Measurements from ENCODE around the gene DBH.

Gene DBH

DNA sequence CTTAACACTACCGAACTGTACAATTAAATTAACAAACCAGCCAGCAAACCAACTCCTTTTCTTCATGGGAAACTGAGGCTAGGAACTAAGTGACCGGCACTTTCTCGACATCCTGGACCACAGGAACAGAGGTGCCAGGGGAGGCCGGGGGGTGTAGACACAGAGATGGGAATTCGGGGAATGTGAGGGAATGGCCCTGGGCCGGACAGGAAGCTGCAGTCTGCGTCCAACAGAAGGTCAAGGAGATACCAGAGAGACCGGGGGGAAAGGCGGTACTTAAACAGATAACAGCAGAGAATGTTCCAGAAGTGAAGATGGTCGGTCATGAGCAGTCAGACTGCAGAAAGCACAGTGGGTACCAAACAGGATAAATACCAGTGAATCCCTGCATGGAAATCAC is 40.3 kb downstream of the DBH start:
- H3K4me3 ChIP-seq (ENCODE audit: low read depth, low read length) = no peak overlapping the region
- no peak for DNase-seq (ENCODE audit: low read depth)
- TF ChIP-seq CTCF (IDR thresholded peaks at IDR 0.05; ENCODE audit: control insufficient read depth, extremely low read depth, insufficient read depth) = no peak

DNA sequence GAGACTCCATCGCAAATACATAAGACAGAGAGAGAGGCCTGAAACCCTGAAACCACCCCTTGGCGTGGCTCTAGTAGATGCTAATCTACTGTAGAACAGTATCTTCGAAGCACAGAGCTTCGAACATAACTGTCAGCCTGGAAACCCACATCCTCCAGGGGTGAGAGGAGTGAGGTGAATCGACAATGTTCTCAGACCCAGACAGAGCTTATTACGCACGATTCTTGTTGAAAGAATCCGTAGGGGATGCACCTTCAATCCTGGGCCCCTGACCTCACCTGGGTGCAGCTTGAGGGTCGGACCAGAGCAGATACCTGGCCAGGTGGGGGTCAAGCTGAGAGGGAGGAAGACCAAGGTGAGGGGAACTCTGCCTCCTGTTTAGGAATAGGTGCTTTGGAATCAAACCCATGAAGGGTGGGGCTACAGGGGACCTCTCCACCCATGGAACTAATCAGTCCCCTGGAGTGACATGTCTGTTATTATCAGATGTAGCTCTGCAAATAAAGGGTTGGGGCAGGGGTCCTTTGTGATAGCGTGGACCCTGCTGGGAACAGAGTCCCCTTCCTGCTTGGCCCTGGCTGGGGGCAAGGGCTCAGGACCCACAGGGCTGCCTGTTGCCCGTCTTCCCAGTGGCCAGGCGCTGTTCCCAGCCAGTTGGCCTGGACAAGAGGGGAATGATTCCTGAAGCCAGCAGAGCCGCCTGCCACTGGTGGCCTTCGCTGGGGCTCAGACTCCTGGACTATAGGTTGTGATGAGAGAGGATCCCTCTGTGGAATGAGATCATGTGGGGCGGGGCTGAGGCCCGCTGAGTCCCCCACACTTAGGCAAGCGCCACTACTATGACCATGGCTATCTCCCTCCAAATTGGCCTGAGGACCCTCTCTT is 41.2 kb downstream of the DBH start:
- no peak for TF ChIP-seq CTCF (IDR thresholded peaks at IDR 0.05; ENCODE audit: control insufficient read depth, extremely low read depth, insufficient read depth)
- H3K4me3 ChIP-seq (ENCODE audit: low read depth, low read length) = no peak overlapping the region
- no peak for DNase-seq (ENCODE audit: low read depth)

- no peak for DNase-seq (ENCODE audit: low read depth)
- no peak overlapping the region for H3K4me3 ChIP-seq (ENCODE audit: low read depth, low read length)
- TF ChIP-seq CTCF (IDR thresholded peaks at IDR 0.05; ENCODE audit: control insufficient read depth, extremely low read depth, insufficient read depth) = no peak
These were observed 42.9 kb downstream of the DBH start for GRCh38 chr9:133679056-133679455.

DNA sequence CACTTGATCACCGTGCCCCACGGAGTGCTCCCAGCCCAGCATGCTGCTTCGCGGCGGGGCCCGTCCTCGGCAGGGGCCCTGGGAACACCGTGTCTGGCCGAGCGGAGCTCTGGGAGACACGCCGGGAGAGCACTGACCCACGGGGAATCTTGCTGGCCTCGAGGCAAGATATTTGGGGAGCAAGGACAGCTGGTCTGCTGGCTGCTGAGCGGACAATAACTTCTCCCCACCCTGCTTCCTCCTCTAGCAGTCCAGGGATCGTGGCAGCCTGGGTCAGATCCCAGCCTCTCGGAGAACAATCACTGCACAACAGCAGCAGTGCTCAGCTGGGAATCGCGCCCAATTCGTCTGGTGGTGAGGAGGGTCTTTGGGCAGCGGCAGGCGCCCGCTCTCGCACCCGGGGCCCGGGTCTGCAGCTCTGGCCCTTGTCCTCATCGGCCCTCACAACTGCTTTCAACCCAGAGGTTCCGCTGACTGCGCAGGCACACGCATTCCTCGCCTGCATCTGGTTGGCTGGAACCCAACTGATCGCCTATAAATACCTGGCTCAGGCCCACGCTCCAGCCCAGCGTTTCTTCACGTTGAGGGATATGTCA is 43.4 kb downstream of the DBH start:
- H3K4me3 ChIP-seq (ENCODE audit: low read depth, low read length) = no peak overlapping the region
- no peak for TF ChIP-seq CTCF (IDR thresholded peaks at IDR 0.05; ENCODE audit: control insufficient read depth, extremely low read depth, insufficient read depth)
- DNase-seq (ENCODE audit: low read depth) = no peak

GRCh38 chr9:133680250-133680975 is 44.2 kb downstream of the DBH start:
- no peak for TF ChIP-seq CTCF (IDR thresholded peaks at IDR 0.05; ENCODE audit: control insufficient read depth, extremely low read depth, insufficient read depth)
- DNase-seq (ENCODE audit: low read depth) = no peak

DNA sequence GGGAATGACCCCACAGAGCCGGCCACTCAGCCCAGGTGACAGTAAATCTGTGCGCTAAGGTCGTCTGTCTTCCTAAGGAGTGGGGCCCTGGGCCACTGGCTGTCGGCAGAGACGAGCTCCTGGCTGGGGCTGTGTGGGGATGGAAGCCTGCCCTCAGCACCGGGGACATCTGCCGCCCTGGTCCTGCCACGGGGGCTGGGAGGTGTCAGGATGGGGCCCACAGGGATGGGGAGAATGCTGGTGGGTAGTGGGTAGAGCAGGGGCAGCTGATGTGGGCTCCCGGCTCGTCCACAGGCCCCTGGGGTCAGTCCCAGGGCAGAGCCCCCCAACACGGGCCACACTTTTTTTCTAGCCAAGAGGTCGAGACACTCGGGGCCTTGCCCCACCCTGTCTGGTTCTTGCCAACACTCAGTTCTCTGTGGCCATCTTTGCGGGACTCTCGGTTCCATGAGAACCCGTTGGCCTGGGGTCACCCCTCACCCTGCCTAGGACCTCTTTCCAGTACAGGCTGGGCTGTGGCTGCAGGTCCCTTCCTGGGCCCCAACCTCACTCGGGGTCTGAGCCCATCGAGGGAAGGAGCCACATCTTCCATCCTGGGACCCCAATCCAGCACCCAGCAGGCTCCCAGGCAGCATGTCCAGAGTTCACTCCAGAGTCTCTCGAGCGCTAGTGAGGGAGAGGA is 45.0 kb downstream of the DBH start:
- DNase-seq (ENCODE audit: low read depth) = no peak
- no peak for TF ChIP-seq CTCF (IDR thresholded peaks at IDR 0.05; ENCODE audit: control insufficient read depth, extremely low read depth, insufficient read depth)
- no peak overlapping the region for H3K4me3 ChIP-seq (ENCODE audit: low read depth, low read length)

More at GRCh38 chr9:133680250-133680975, 44.2 kb downstream of the DBH start:
- no peak overlapping the region for H3K4me3 ChIP-seq (ENCODE audit: low read depth, low read length)
